Mesenchymal stem cell (in vitro differentiated cells and primary cell): ENCODE results near the gene MTPN.

Experiments used
- DNase-seq: peaks from one replicate; pipeline ENCODE4 v3.0.0-alpha.2; 2013
- H2AFZ ChIP-seq: one replicate; pipeline ENCODE4 v1.6.1; 2013; ENCODE audit warnings: low read depth, mild to moderate bottlenecking, control low read depth, inconsistent platforms, low read length, moderate library complexity
- H2AK5ac ChIP-seq: 2 replicates; pipeline ENCODE4 v1.6.1; 2013; ENCODE audit warnings: low read length, moderate library complexity, mild to moderate bottlenecking, inconsistent platforms; ENCODE audit not compliant: severe bottlenecking
- H2BK120ac ChIP-seq: one replicate; pipeline ENCODE4 v1.6.1; 2013; ENCODE audit warnings: low read depth, mild to moderate bottlenecking, inconsistent platforms, low read length, moderate library complexity
- H2BK12ac ChIP-seq, 2 experiments: one replicate each; pipeline ENCODE4 v1.6.1; 2013; ENCODE audit warnings: inconsistent platforms in 2 of 2, low read length in 2 of 2, mild to moderate bottlenecking in 2 of 2, moderate library complexity in 2 of 2, control low read depth in 1 of 2
- H2BK15ac ChIP-seq: one replicate; pipeline ENCODE4 v1.6.1; 2013; ENCODE audit warnings: mild to moderate bottlenecking, low read depth, inconsistent platforms; ENCODE audit not compliant: poor library complexity, severe bottlenecking
- H2BK5ac ChIP-seq: 2 replicates; pipeline ENCODE4 v1.6.1; 2013; ENCODE audit warnings: low read depth, mild to moderate bottlenecking, low read length, control low read depth, inconsistent platforms; ENCODE audit not compliant: poor library complexity, severe bottlenecking
- H3K14ac ChIP-seq, 2 experiments: one replicate each; pipeline ENCODE4 v1.6.1; 2013; ENCODE audit warnings: inconsistent platforms in 2 of 2, low read length in 2 of 2, control low read depth in 1 of 2, mild to moderate bottlenecking in 1 of 2, moderate library complexity in 1 of 2
- H3K18ac ChIP-seq, 2 experiments: one replicate each; pipeline ENCODE4 v1.6.1; 2013; ENCODE audit warnings: inconsistent platforms in 2 of 2, low read length in 2 of 2, control low read depth in 1 of 2, low read depth in 1 of 2, mild to moderate bottlenecking in 1 of 2
- H3K23ac ChIP-seq, 2 experiments: one replicate each; pipeline ENCODE4 v1.6.1; 2013; ENCODE audit warnings: inconsistent platforms in 2 of 2, low read length in 2 of 2, mild to moderate bottlenecking in 2 of 2, moderate library complexity in 2 of 2, control low read depth in 1 of 2
- H3K27ac ChIP-seq: 2 replicates; pipeline ENCODE4 v1.5.1; 2013; ENCODE audit warnings: mild to moderate bottlenecking, moderate library complexity, low read length, control low read depth, inconsistent platforms; ENCODE audit not compliant: poor library complexity, severe bottlenecking
- H3K27me3 ChIP-seq, 2 experiments: 2 replicates each; pipeline versions ENCODE4 v1.6.1 to v1.7.0; 2013; ENCODE audit warnings: low read length in 2 of 2, mild to moderate bottlenecking in 2 of 2, moderate library complexity in 2 of 2, control low read depth in 1 of 2, inconsistent platforms in 1 of 2; ENCODE audit not compliant: control insufficient read depth in 1 of 2, insufficient read depth in 1 of 2
- H3K36me3 ChIP-seq, 2 experiments: 2 replicates each; pipeline versions ENCODE4 v1.6.1 to v1.7.0; 2013; ENCODE audit warnings: low read length in 2 of 2, control low read depth in 1 of 2, inconsistent platforms in 1 of 2, low read depth in 1 of 2, mild to moderate bottlenecking in 1 of 2; ENCODE audit not compliant: insufficient read depth in 2 of 2, control insufficient read depth in 1 of 2
- H3K4ac ChIP-seq, 2 experiments: one replicate each; pipeline ENCODE4 v1.6.1; 2013; ENCODE audit warnings: inconsistent platforms in 2 of 2, low read length in 2 of 2, mild to moderate bottlenecking in 2 of 2, moderate library complexity in 2 of 2, control low read depth in 1 of 2, low read depth in 1 of 2
- H3K4me1 ChIP-seq: 2 replicates; pipeline ENCODE4 v1.6.1; 2013; ENCODE audit warnings: low read depth, low read length, control low read depth; ENCODE audit not compliant: control insufficient read depth, insufficient read depth
- H3K4me2 ChIP-seq: 2 replicates; pipeline ENCODE4 v1.6.1; 2013; ENCODE audit warnings: low read length, mild to moderate bottlenecking, inconsistent platforms; ENCODE audit not compliant: poor library complexity, severe bottlenecking
- H3K4me3 ChIP-seq, 2 experiments: 2 replicates each; pipeline versions ENCODE4 v1.5.1 to v1.7.0; 2013; ENCODE audit warnings: low read length in 2 of 2, mild to moderate bottlenecking in 2 of 2, control low read depth in 1 of 2, low read depth in 1 of 2; ENCODE audit not compliant: insufficient read depth in 1 of 2
- H3K79me1 ChIP-seq: replicated peaks from 2 replicates; pipeline ENCODE4 v1.6.1; 2013; ENCODE audit warnings: mild to moderate bottlenecking, control low read depth, low read length, inconsistent platforms; ENCODE audit not compliant: poor library complexity, severe bottlenecking
- H3K9ac ChIP-seq: 2 replicates; pipeline ENCODE4 v1.7.0; 2013; ENCODE audit warnings: mild to moderate bottlenecking, low read length, moderate library complexity
- H3K9me3 ChIP-seq: 2 replicates; pipeline ENCODE4 v1.7.0; 2013; ENCODE audit warnings: mild to moderate bottlenecking, low read length; ENCODE audit not compliant: control insufficient read depth
- H4K8ac ChIP-seq: one replicate; pipeline ENCODE4 v1.6.1; 2013; ENCODE audit warnings: inconsistent platforms, mild to moderate bottlenecking, low read length, moderate library complexity
- H4K91ac ChIP-seq: one replicate; pipeline ENCODE4 v1.6.1; 2013; ENCODE audit warnings: mild to moderate bottlenecking, low read length, inconsistent platforms
- WGBS: methylation state at CpG from one replicate; pipeline ENCODE4 v1.1.7; 2013; ENCODE audit warnings: mixed read lengths; 5-methylcytosine and 5-hydroxymethylcytosine counted together

Gene MTPN

DNA sequence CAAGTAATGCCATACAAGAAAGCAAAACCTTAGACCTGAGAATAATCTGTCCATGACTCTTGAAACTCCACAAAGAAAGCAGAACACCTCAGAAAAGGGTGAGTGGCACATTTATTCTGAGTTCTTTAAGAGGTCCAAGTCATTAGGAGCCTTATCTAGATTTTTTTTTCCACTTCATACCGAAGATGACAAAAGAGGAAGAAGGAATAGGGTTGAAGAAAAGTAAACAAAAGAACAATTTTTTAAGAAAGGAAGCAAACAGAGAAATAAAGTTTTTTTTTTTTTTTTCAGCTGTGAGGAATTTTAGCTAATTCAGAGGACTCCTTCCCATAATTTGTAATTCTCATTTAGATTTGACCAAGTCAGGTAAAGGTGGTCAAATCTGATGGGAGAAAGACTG lies 13.1 kb upstream of the MTPN start:
- Histone ChIP-seq H3K9ac (no peak overlapping the region), H2BK12ac (no peak overlapping the region), H3K27me3 (no peaks in the 10 kb centered on the region), H3K27ac (no peak overlapping the region), H4K91ac (no peak overlapping the region), H3K4ac (no peak overlapping the region), H2BK15ac (no peak overlapping the region), H3K79me1 (no peaks in the 10 kb centered on the region), H3K4me1 (no peaks in the 10 kb centered on the region), H3K36me3 (no peaks in the 10 kb centered on the region), H3K4me3 (no peak overlapping the region), H4K8ac (no peak overlapping the region), H3K4me2 (no peak overlapping the region), H3K14ac (no peak overlapping the region), H2AK5ac (no peak overlapping the region), H3K23ac (no peak overlapping the region), H2BK5ac (no peak overlapping the region), H2AFZ (no peak overlapping the region), H3K9me3 (no peaks in the 10 kb centered on the region), H2BK120ac (no peak overlapping the region), H3K18ac (no peak overlapping the region)
- no CpG with 5 or more reads among the region's 1 CpG for WGBS
- no peak for DNase-seq

DNA sequence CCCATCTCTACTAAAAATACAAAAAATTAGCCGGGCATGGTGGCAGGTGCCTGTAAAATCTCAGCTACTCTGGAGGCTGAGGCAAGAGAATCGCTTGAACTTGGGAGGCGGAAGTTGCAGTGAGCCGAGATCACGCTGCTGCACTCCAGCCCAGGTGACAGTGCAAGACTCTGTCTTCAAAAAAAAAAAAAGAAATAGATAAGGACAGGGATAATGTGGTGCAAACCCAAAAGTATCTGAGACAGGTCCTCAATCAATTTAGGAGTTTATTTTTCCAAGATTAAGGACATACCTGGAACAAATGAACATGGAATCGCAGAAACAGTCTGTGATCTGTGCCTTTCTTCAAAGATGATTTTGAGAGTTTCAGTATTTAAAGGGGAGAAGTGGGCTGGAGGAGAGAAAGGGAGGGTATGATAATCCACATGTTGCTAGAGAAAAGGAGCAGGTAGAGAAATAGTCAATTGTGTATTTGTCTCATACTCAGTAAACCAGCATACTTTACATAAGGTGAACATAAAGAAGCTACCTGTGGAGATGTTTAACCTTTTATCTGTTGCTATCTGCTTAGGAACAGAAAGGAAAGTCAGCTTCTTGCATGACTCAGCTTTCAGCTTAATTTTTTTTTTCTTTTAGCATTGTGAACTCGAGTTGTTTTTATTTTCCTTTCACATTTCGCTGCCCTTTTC lies 4.9 kb upstream of the MTPN start:
- 85% methylated on average over 8 of the region's 8 CpGs for WGBS
- H2BK12ac ChIP-seq, result no peak overlapping the region

DNA sequence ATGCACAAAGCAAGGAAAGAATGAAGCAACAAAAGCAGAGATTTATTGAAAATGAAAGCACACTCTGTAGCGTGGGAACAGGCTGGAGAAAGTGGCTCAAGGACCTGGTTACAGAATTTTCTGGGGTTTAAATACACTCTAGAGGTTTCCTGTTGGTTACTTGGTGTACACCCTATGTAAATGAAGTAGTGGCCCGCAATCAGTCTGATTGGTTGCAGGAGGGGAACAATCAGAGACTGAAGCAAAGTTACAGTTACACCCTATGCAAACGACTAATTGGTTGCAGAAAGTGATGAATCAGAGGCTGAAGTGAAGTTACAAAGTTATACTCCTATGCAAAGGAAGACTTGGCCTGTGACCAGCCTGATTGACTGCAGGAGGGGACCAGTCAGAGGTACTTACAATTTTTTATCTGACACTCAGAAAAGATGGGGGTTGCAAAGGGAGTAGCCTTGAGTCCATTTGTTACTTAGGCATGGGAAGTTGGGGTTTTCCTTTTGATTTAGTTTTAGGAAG lies 3.6 kb upstream of the MTPN start:
- H3K23ac ChIP-seq, result no peak overlapping the region
- H2BK5ac ChIP-seq, result no peak overlapping the region
- H3K4ac ChIP-seq, result no peak overlapping the region

More for the DNA sequence above, 4.9 kb upstream of the MTPN start:
- Histone ChIP-seq H3K27ac (no peak overlapping the region), H2AK5ac (no peak overlapping the region), H3K18ac (no peak overlapping the region), H2BK15ac (no peak overlapping the region), H3K4me2 (no peak overlapping the region), H3K9me3 (no peaks in the 10 kb centered on the region), H2AFZ (no peak overlapping the region), H3K79me1 (no peaks in the 10 kb centered on the region), H4K91ac (no peak overlapping the region), H3K27me3 (no peaks in the 10 kb centered on the region), H3K4ac (no peak overlapping the region), H2BK120ac (no peak overlapping the region), H4K8ac (no peak overlapping the region), H3K9ac (peak overlapping the region; percentile 21), H3K23ac (no peak overlapping the region), H3K14ac (no peak overlapping the region), H3K4me3 (no peak overlapping the region), H3K36me3 (no peaks in the 10 kb centered on the region), H3K4me1 (no peaks in the 10 kb centered on the region), H2BK5ac (no peak overlapping the region)
- DNase-seq, result no peak

DNA sequence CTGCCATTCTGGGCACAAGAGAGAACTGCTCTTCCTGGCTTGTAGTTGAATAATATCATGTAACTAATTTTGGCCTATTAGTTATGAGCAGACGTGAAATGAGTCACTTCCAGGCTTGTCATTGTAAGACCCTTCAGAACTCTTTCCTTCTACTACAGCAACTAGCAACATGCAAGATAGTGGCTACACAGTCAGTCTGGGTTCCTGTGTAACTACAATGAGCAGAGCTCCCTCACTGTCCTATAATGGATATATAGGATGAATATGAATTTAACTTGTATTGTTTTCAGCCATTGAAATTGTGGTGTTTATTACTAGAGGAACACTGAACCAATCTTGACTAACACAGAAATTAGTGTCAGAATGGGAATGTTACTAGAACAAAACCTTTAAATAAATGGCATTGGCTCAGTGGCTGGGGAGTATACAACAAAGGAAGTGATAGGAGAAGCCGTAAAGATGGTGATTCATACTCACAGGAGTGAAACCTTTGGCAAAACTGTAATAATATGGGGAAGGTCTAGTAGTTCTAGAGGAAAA lies 2.9 kb upstream of the MTPN start:
- WGBS, result 17% methylated on average over 1 of the region's 2 CpGs
- H3K27me3 ChIP-seq, result no peaks in the 10 kb centered on the region
- no peak overlapping the region for H2BK12ac ChIP-seq
- no peak overlapping the region for H3K14ac ChIP-seq
- no peaks in the 10 kb centered on the region for H3K79me1 ChIP-seq
- H3K4ac ChIP-seq, result no peak overlapping the region
- peak; percentile 72 for DNase-seq
- H3K4me1 ChIP-seq, result no peaks in the 10 kb centered on the region
- no peak overlapping the region for H3K4me2 ChIP-seq
- no peak overlapping the region for H2AK5ac ChIP-seq
- H2BK15ac ChIP-seq, result no peak overlapping the region
- H3K9me3 ChIP-seq, result no peaks in the 10 kb centered on the region
- no peak overlapping the region for H3K27ac ChIP-seq
- H2BK120ac ChIP-seq, result no peak overlapping the region
- peak overlapping the region; percentile 77 for H3K9ac ChIP-seq
- no peak overlapping the region for H2BK5ac ChIP-seq
- H4K91ac ChIP-seq, result no peak overlapping the region
- H3K18ac ChIP-seq, result no peak overlapping the region
- no peaks in the 10 kb centered on the region for H3K36me3 ChIP-seq
- no peak overlapping the region for H2AFZ ChIP-seq
- no peak overlapping the region for H3K23ac ChIP-seq
- peak overlapping the region in 1 of 2 experiments; percentile 73 for H3K4me3 ChIP-seq
- peak overlapping the region; percentile 56 for H4K8ac ChIP-seq

More for the DNA sequence above, 3.6 kb upstream of the MTPN start:
- no peaks in the 10 kb centered on the region for H3K4me1 ChIP-seq
- no peak overlapping the region for H4K91ac ChIP-seq
- no peak overlapping the region for H2BK12ac ChIP-seq
- H2BK15ac ChIP-seq, result no peak overlapping the region
- H2AK5ac ChIP-seq, result no peak overlapping the region
- no peak overlapping the region for H3K27ac ChIP-seq
- no peaks in the 10 kb centered on the region for H3K27me3 ChIP-seq
- no peaks in the 10 kb centered on the region for H3K9me3 ChIP-seq
- peak overlapping the region; percentile 77 for H3K9ac ChIP-seq
- no peaks in the 10 kb centered on the region for H3K79me1 ChIP-seq
- no peak overlapping the region for H2AFZ ChIP-seq
- H3K4me3 ChIP-seq, result peak overlapping the region in 1 of 2 experiments; percentile 73
- no peaks in the 10 kb centered on the region for H3K36me3 ChIP-seq
- 87% methylated on average over 3 of the region's 3 CpGs for WGBS
- H2BK120ac ChIP-seq, result no peak overlapping the region
- no peak overlapping the region for H3K18ac ChIP-seq
- H3K14ac ChIP-seq, result no peak overlapping the region
- peak; percentile 75 for DNase-seq
- no peak overlapping the region for H4K8ac ChIP-seq
- no peak overlapping the region for H3K4me2 ChIP-seq
